ENCODE results near the gene NXPH1. TPM values are rescaled to one million over a fixed set of nuclear protein-coding genes. Genes with fewer than 3 reads are reported as not detected.

The NXPH1 gene
- total RNA-seq, 4 donors from 2014 or later: not detected

GRCh38 chr7:8442814-8443304, 9.4 kb downstream of the NXPH1 start:
- Histone ChIP-seq H3K27ac (no peak overlapping the region), H3K4me3 (peak overlapping the region in 1 of 4 donors; percentile 1), H3K27me3 (peaks cover 59 to 71% (median 69%) of the 10 kb centered on the region in 3 donors), H3K4me1 (no peaks in the 10 kb centered on the region), H3K9me3 (no peaks in the 10 kb centered on the region), H3K36me3 (no peaks in the 10 kb centered on the region)
- in situ Hi-C loops (cut with MboI; ENCODE audit: low sequenced_read_pairs in 4 of 4) (no loop called here), intact Hi-C loops (cut with DNase I; ENCODE audit: low total_unique reads) (no loop called here)
- no peak for TF ChIP-seq POLR2A (IDR thresholded peaks at IDR 0.05)
- no peak for TF ChIP-seq CTCF (IDR thresholded peaks at IDR 0.05 in 4 of 5, conservative IDR thresholded peaks at IDR 0.05 in 1 of 5)
- ATAC-seq (no peak), DNase-seq (no peak)

- in situ Hi-C loops (cut with MboI; ENCODE audit: low sequenced_read_pairs in 4 of 4): no loop called here
- DNase-seq: no peak
- TF ChIP-seq POLR2A (IDR thresholded peaks at IDR 0.05): no peak
- no peak for TF ChIP-seq CTCF (IDR thresholded peaks at IDR 0.05 in 4 of 5, conservative IDR thresholded peaks at IDR 0.05 in 1 of 5)
- H3K27me3 ChIP-seq: peaks cover 56 to 69% (median 62%) of the 10 kb centered on the region in 3 donors
- no peaks in the 10 kb centered on the region for H3K36me3 ChIP-seq
- H3K4me1 ChIP-seq: no peaks in the 10 kb centered on the region
- H3K27ac ChIP-seq: no peak overlapping the region
- intact Hi-C loops (cut with DNase I; ENCODE audit: low total_unique reads): no loop called here
- H3K4me3 ChIP-seq: peak overlapping the region in 1 of 4 donors; percentile 1
- no peak for ATAC-seq
- no peaks in the 10 kb centered on the region for H3K9me3 ChIP-seq
Observed at GRCh38 chr7:8443576-8444467, 10.4 kb downstream of the NXPH1 start.

GRCh38 chr7:8444468-8444769, 11.0 kb downstream of the NXPH1 start:
- H3K4me3 ChIP-seq: no peak overlapping the region
- no peaks in the 10 kb centered on the region for H3K9me3 ChIP-seq
- DNase-seq (no peak), ATAC-seq (no peak)
- H3K27me3 ChIP-seq: peaks cover 52 to 63% (median 56%) of the 10 kb centered on the region in 3 donors
- no peaks in the 10 kb centered on the region for H3K4me1 ChIP-seq
- H3K27ac ChIP-seq: no peak overlapping the region
- H3K36me3 ChIP-seq: no peaks in the 10 kb centered on the region
- intact Hi-C loops (cut with DNase I; ENCODE audit: low total_unique reads) (no loop called here), in situ Hi-C loops (cut with MboI; ENCODE audit: low sequenced_read_pairs in 4 of 4) (no loop called here)
- TF ChIP-seq CTCF (IDR thresholded peaks at IDR 0.05 in 4 of 5, conservative IDR thresholded peaks at IDR 0.05 in 1 of 5): no peak
- TF ChIP-seq POLR2A (IDR thresholded peaks at IDR 0.05): no peak

GRCh38 chr7:8453535-8453934, 20.1 kb downstream of the NXPH1 start:
- H3K4me1 ChIP-seq: no peaks in the 10 kb centered on the region
- no peaks in the 10 kb centered on the region for H3K9me3 ChIP-seq
- no peaks in the 10 kb centered on the region for H3K27me3 ChIP-seq
- ATAC-seq: no peak
- in situ Hi-C loops (cut with MboI; ENCODE audit: low sequenced_read_pairs in 4 of 4): no loop called here
- H3K27ac ChIP-seq: no peak overlapping the region
- no peak for DNase-seq
- TF ChIP-seq CTCF (IDR thresholded peaks at IDR 0.05 in 4 of 5, conservative IDR thresholded peaks at IDR 0.05 in 1 of 5) (no peak), POLR2A (IDR thresholded peaks at IDR 0.05) (no peak)
- H3K36me3 ChIP-seq: no peaks in the 10 kb centered on the region
- intact Hi-C loops (cut with DNase I; ENCODE audit: low total_unique reads): no loop called here
- no peak overlapping the region for H3K4me3 ChIP-seq
